IPS-20b (cell line): ENCODE measurements around the gene SERPINA10.

Experiments used
- H3K27ac ChIP-seq: one replicate; pipeline ENCODE4 v1.5.1; 2013; ENCODE audit warnings: low read length
- H3K27me3 ChIP-seq: 2 replicates; pipeline ENCODE4 v1.6.1; 2013; ENCODE audit warnings: mild to moderate bottlenecking, low read length, inconsistent platforms; ENCODE audit not compliant: insufficient read depth
- H3K36me3 ChIP-seq: 2 replicates; pipeline ENCODE4 v1.6.1; 2013; ENCODE audit warnings: low read depth, mild to moderate bottlenecking, inconsistent platforms, low read length, moderate library complexity; ENCODE audit not compliant: insufficient read depth
- H3K4me1 ChIP-seq: 2 replicates; pipeline ENCODE4 v1.6.1; 2013; ENCODE audit warnings: mild to moderate bottlenecking, control low read depth, inconsistent platforms, low read length, moderate library complexity; ENCODE audit not compliant: insufficient read depth
- H3K4me3 ChIP-seq: 2 replicates; pipeline ENCODE4 v1.5.1; 2013; ENCODE audit warnings: mild to moderate bottlenecking, low read length, inconsistent platforms
- H3K9ac ChIP-seq: 2 replicates; pipeline ENCODE4 v1.6.1; 2013; ENCODE audit warnings: low read depth, mild to moderate bottlenecking, inconsistent platforms, low read length, moderate library complexity
- H3K9me3 ChIP-seq: 2 replicates; pipeline ENCODE4 v1.6.1; 2013; ENCODE audit warnings: mild to moderate bottlenecking, low read depth, low read length, inconsistent platforms; ENCODE audit not compliant: insufficient read depth

Gene SERPINA10

GRCh38 chr14:94292872-94293577, at the start of gene SERPINA10:
Gene SERPINA10 (minus strand): TSS chr14:94293268. CDS start chr14:94290593, 2,675 bp downstream.
- Histone ChIP-seq H3K4me3 (no peak within 1 kb of the TSS), H3K4me1 (no peaks in the 10 kb centered on the region), H3K27ac (no peak within 1 kb of the TSS), H3K36me3 (no peaks in the 10 kb centered on the region), H3K9me3 (no peaks in the 10 kb centered on the region), H3K9ac (no peak within 1 kb of the TSS), H3K27me3 (no peaks in the 10 kb centered on the region)

- Histone ChIP-seq H3K27ac (no peak overlapping the region), H3K9ac (no peak overlapping the region), H3K27me3 (no peaks in the 10 kb centered on the region), H3K36me3 (no peaks in the 10 kb centered on the region), H3K4me1 (no peaks in the 10 kb centered on the region), H3K9me3 (no peaks in the 10 kb centered on the region), H3K4me3 (no peak overlapping the region)
Observed at GRCh38 chr14:94342334-94342934, 49.4 kb upstream of the SERPINA10 start.

GRCh38 chr14:94341656-94342333, 48.7 kb upstream of the SERPINA10 start:
- no peak overlapping the region for H3K4me3 ChIP-seq

GRCh38 chr14:94340533-94340932, 47.5 kb upstream of the SERPINA10 start:
- Histone ChIP-seq H3K9ac (no peak overlapping the region), H3K27ac (no peak overlapping the region), H3K9me3 (no peaks in the 10 kb centered on the region), H3K4me1 (no peaks in the 10 kb centered on the region), H3K27me3 (no peaks in the 10 kb centered on the region), H3K36me3 (no peaks in the 10 kb centered on the region), H3K4me3 (no peak overlapping the region)

More at GRCh38 chr14:94341656-94342333, 48.7 kb upstream of the SERPINA10 start:
- Histone ChIP-seq H3K27ac (no peak overlapping the region), H3K27me3 (no peaks in the 10 kb centered on the region), H3K4me1 (no peaks in the 10 kb centered on the region), H3K9me3 (no peaks in the 10 kb centered on the region), H3K36me3 (no peaks in the 10 kb centered on the region), H3K9ac (no peak overlapping the region)

GRCh38 chr14:94338023-94338422, 45.0 kb upstream of the SERPINA10 start:
- Histone ChIP-seq H3K27me3 (no peaks in the 10 kb centered on the region), H3K36me3 (no peaks in the 10 kb centered on the region), H3K27ac (no peak overlapping the region), H3K9ac (no peak overlapping the region), H3K9me3 (no peaks in the 10 kb centered on the region), H3K4me3 (no peak overlapping the region), H3K4me1 (no peaks in the 10 kb centered on the region)

GRCh38 chr14:94337274-94337673, 44.2 kb upstream of the SERPINA10 start:
- Histone ChIP-seq H3K36me3 (no peaks in the 10 kb centered on the region), H3K9me3 (no peaks in the 10 kb centered on the region), H3K27ac (no peak overlapping the region), H3K27me3 (no peaks in the 10 kb centered on the region), H3K4me1 (no peaks in the 10 kb centered on the region), H3K4me3 (no peak overlapping the region), H3K9ac (no peak overlapping the region)

GRCh38 chr14:94334872-94335271, 41.8 kb upstream of the SERPINA10 start:
- no peak overlapping the region for H3K9ac ChIP-seq
- no peak overlapping the region for H3K27ac ChIP-seq

GRCh38 chr14:94332587-94332986, 39.5 kb upstream of the SERPINA10 start:
- Histone ChIP-seq H3K4me1 (no peaks in the 10 kb centered on the region), H3K36me3 (no peaks in the 10 kb centered on the region), H3K4me3 (no peak overlapping the region), H3K9me3 (no peaks in the 10 kb centered on the region), H3K27ac (no peak overlapping the region), H3K9ac (no peak overlapping the region), H3K27me3 (no peaks in the 10 kb centered on the region)

More at GRCh38 chr14:94334872-94335271, 41.8 kb upstream of the SERPINA10 start:
- Histone ChIP-seq H3K4me3 (no peak overlapping the region), H3K4me1 (no peaks in the 10 kb centered on the region), H3K36me3 (no peaks in the 10 kb centered on the region), H3K27me3 (no peaks in the 10 kb centered on the region), H3K9me3 (no peaks in the 10 kb centered on the region)

GRCh38 chr14:94332063-94332583, 39.1 kb upstream of the SERPINA10 start:
- Histone ChIP-seq H3K9me3 (no peaks in the 10 kb centered on the region), H3K36me3 (no peaks in the 10 kb centered on the region), H3K4me1 (no peaks in the 10 kb centered on the region), H3K27me3 (no peaks in the 10 kb centered on the region), H3K4me3 (no peak overlapping the region), H3K9ac (no peak overlapping the region), H3K27ac (no peak overlapping the region)

- Histone ChIP-seq H3K27ac (no peak overlapping the region), H3K27me3 (no peaks in the 10 kb centered on the region)
Observed at GRCh38 chr14:94331462-94331861, 38.4 kb upstream of the SERPINA10 start.

GRCh38 chr14:94330857-94331256, 37.8 kb upstream of the SERPINA10 start:
- Histone ChIP-seq H3K9me3 (no peaks in the 10 kb centered on the region), H3K4me3 (no peak overlapping the region), H3K9ac (no peak overlapping the region), H3K27me3 (no peaks in the 10 kb centered on the region), H3K4me1 (no peaks in the 10 kb centered on the region), H3K36me3 (no peaks in the 10 kb centered on the region), H3K27ac (no peak overlapping the region)

More at GRCh38 chr14:94331462-94331861, 38.4 kb upstream of the SERPINA10 start:
- Histone ChIP-seq H3K4me3 (no peak overlapping the region), H3K4me1 (no peaks in the 10 kb centered on the region), H3K9ac (no peak overlapping the region), H3K9me3 (no peaks in the 10 kb centered on the region), H3K36me3 (no peaks in the 10 kb centered on the region)
